ENCODE results near the gene CDH23. TPM values are rescaled to one million over a fixed set of nuclear protein-coding genes. Genes with fewer than 3 reads are reported as not detected.

Gene CDH23
- total RNA-seq, 3 donors from 2014 or later: 1.8 to 3.6 (median 3.0) TPM

- intact Hi-C loops (cut with DNase I, micrococcal nuclease): no loop called here
- no peak overlapping the region for H3K4me3 ChIP-seq
- no peak for DNase-seq
- TF ChIP-seq, protein P1, sequence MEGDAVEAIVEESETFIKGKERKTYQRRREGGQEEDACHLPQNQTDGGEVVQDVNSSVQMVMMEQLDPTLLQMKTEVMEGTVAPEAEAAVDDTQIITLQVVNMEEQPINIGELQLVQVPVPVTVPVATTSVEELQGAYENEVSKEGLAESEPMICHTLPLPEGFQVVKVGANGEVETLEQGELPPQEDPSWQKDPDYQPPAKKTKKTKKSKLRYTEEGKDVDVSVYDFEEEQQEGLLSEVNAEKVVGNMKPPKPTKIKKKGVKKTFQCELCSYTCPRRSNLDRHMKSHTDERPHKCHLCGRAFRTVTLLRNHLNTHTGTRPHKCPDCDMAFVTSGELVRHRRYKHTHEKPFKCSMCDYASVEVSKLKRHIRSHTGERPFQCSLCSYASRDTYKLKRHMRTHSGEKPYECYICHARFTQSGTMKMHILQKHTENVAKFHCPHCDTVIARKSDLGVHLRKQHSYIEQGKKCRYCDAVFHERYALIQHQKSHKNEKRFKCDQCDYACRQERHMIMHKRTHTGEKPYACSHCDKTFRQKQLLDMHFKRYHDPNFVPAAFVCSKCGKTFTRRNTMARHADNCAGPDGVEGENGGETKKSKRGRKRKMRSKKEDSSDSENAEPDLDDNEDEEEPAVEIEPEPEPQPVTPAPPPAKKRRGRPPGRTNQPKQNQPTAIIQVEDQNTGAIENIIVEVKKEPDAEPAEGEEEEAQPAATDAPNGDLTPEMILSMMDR (IDR thresholded peaks at IDR 0.05): no peak
- ATAC-seq: no peak
- no peaks in the 10 kb centered on the region for H3K36me3 ChIP-seq (ENCODE audit: low read depth)
- H3K4me1 ChIP-seq (ENCODE audit: low read depth): peaks cover 4% of the 10 kb centered on the region
- no peaks in the 10 kb centered on the region for H3K9me3 ChIP-seq
These were observed 434.0 kb downstream of the CDH23 start for GRCh38 chr10:71830726-71831125.

DNA sequence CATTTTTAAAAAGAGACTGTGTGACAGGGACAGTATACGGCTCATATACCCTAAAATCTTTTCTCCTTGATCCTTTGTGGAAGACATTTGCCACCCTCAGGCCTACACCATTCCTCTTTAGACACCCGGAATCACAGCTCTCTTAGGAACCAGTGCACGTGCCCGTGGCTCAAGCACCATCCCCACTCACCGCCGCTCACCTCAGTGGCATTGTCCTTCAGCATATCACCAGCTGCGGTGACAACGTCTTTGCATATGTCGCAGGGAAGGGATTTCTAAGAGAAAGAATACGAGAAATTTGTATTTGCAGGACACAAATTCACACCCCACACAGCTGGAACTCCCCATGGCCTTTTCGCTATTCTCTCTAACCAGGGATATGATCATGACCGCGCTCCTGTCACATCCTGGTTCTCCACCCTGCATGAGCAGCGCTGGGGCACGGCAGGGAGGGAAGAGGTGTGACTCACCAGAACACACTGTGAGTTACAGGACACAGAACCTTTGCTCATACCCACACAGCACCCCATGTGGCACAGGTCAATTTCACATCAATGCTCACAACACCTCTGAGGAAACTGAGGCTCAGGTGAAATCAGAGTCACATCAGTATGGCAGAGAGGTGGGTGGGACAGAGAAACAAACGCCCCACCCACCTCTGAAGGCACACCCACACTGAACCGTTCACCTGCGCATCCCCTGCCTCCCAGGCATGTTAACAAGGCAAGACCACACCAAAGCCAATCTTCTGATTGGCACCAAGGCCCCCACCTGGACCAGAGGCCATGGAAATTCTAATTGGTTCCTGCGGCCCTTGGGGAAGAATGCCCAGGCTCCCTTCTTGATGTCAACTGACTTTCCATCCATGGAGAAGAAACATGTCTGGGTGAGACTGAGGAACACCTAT lies 435.2 kb downstream of the CDH23 start:
- Histone ChIP-seq H3K4me3 (no peak overlapping the region), H3K9me3 (no peaks in the 10 kb centered on the region), H3K4me1 (ENCODE audit: low read depth) (peaks cover 11% of the 10 kb centered on the region), H3K36me3 (ENCODE audit: low read depth) (no peaks in the 10 kb centered on the region)
- ATAC-seq (peak; percentile 89), DNase-seq (no peak)
- TF ChIP-seq, protein P1 (IDR thresholded peaks at IDR 0.05): no peak
- intact Hi-C loops (cut with DNase I, micrococcal nuclease): no loop called here

DNA sequence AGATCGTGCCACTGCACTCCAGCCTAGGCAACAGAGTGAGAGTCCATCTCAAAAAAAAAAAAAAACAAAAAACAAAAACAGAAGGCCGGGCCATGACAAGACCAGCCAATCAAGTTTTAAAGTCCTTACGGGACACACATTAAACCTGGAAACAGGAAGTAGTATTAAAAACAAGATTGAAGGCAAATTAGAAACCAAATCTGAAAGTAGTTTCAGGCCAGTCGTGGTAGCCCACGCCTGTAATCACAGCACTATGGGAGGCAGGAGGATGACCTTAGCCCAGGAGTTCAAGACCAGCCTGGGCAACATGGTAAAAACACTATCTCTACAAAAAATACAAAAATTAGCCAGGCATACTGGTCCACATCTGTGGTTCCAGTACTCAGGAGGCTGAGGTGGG lies 436.2 kb downstream of the CDH23 start:
- TF ChIP-seq, protein P1 (IDR thresholded peaks at IDR 0.05): no peak
- peak; percentile 53 for ATAC-seq
- H3K4me3 ChIP-seq: no peak overlapping the region
- H3K36me3 ChIP-seq (ENCODE audit: low read depth): no peaks in the 10 kb centered on the region
- H3K4me1 ChIP-seq (ENCODE audit: low read depth): peaks cover 15% of the 10 kb centered on the region
- no peaks in the 10 kb centered on the region for H3K9me3 ChIP-seq
- no peak for DNase-seq
- intact Hi-C loops (cut with DNase I, micrococcal nuclease): no loop called here

DNA sequence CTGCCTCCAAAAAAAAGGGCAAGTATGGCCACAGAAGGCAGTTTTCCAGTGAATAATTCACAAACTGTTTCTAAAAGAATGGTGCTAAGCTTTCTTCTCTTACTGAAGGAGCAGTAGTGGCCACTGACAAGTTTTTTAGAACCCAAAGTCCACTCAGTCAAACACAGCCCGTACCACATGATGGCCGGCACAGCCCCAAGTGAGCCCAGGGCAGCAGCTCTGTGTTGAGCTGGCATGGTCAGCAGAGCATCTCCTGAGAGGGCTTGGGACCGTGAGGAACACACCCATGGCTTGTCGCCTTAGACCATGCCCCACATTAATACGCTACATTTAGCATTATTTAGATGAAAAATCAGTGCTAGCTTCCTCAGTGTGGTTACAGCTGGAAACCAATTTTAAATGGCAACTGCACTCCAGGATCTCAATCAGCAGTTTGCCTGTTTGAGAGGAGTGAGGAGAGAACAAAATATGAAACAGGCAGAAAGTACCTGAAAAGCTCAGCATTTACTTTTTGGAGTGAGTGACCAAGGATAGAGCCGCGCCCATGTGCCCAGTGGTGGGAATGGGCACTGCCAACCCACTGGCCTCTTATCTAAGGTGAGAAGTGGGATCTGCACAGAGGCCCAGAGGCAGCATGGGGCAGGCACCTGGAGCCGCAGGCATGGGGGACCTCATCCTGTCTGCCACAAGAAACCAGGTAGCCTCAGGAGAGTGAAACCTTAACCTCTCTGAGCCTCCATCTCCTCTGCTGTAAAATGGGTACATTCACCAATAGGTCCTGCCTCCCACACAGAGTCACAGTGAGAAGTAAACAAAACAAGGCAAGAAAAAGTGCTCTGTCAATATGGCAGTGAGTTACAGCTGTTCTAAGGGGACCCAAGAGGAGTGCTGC lies 437.0 kb downstream of the CDH23 start:
- Histone ChIP-seq H3K4me3 (no peak overlapping the region), H3K9me3 (no peaks in the 10 kb centered on the region), H3K36me3 (ENCODE audit: low read depth) (no peaks in the 10 kb centered on the region), H3K4me1 (ENCODE audit: low read depth) (peaks cover 20% of the 10 kb centered on the region)
- TF ChIP-seq, protein P1 (IDR thresholded peaks at IDR 0.05): no peak
- intact Hi-C loops (cut with DNase I, micrococcal nuclease): no loop called here
- DNase-seq (no peak), ATAC-seq (no peak)

- ATAC-seq (no peak), DNase-seq (no peak)
- no peaks in the 10 kb centered on the region for H3K9me3 ChIP-seq
- H3K4me1 ChIP-seq (ENCODE audit: low read depth): peaks cover 21% of the 10 kb centered on the region
- H3K4me3 ChIP-seq: no peak overlapping the region
- TF ChIP-seq, protein P1 (IDR thresholded peaks at IDR 0.05): no peak
- intact Hi-C loops (cut with DNase I, micrococcal nuclease): no loop called here
- H3K36me3 ChIP-seq (ENCODE audit: low read depth): no peaks in the 10 kb centered on the region
These were observed 437.6 kb downstream of the CDH23 start for GRCh38 chr10:71834343-71834674.
